GM21825 (cell line): ENCODE data around the gene WASL.

Experiments
- ATAC-seq: cut with Tn5 transposase; IDR thresholded peaks from one replicate; pipeline ENCODE4 v1.9.1; 2021; ENCODE audit warnings: mild to moderate bottlenecking, moderate library complexity; ENCODE audit not compliant: unreplicated experiment

The WASL gene

GRCh38 chr7:123633553-123633952 lies 115.2 kb downstream of the WASL start:
- no peak for ATAC-seq

GRCh38 chr7:123632808-123633207 lies 116.0 kb downstream of the WASL start:
- no peak for ATAC-seq
